ENCODE data around the gene CARS1.

CARS1 gene

DNA sequence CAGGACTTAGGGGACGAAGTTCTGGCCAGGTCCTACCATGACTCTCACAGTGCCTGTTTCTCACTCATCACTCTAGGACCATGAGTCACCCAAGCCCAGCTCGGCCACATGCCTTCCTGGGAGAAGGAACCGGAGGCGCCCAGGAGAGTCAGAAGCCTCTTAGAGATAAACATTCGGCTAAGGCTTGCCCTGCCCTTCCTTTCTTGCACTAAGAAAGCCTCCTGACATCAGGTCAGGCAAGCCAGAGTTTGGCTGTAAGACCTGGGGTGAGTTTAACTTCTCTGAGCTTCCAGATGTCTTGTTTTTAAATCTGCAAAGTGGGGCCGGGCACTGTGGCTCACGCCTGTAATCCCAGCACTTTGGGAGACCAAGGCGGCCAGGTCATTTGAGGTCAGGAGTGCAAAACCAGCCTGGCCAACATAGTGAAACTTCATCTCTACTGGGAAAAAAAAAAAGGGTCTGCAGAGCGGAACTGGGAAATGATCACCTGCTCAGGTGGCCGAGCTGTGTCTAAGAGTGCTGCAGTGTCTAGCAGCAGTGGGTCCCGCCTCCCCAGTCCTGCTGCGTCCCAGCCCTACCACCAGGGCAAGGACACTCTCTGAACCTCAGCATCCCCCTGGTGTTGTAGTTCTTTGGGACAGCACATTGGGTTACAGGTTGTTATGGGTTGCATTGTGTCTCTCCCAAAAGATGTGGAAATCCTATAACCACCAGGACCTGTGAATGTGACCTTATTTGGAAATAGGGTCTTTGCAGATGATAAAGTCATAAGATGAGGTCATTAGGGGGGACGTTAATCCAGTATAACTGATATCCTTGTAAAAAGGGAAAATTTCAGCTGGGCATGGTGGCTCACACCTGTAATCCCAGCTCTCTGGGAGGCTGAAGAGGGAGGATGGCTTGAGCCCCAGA, 1.8 kb upstream of the CARS1 start:
- no peak for DNase-seq

DNA sequence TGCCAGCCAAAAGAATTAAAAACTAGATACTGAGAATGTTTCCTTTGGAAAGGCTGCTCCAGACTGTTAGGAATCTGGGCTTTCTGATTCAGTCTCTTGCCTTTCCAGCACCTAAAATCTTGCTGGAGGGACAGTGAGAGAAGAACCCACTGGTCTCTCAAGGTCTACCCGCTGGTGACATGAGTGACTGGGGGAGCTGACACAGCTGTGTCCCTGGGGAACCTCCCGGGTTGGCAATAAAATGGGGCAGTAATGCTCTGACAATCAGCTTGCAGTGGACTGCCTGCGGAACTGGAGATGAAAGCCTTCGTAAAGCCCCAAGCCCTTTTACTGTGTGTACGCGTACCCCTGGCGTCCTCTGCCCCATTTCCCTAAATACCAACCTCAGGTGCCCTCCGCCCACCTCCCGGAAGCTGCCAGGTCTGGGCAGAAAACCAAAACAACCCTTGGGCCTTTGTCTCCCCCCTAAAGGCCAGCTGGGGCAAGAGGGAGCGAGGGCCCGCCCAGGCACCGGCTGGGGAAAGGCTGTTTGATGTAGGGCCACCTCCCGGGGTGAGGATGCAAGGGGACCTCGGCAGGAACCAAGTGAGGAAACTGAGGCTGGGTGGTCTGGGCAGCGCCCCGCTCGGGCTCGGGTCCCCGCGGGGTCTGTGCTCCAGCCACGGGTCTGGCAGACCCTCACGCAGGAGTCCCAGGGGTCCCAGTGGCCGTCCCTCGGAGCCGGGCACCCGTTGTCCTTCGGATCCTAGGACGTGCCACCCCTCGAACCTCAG, 741 bp downstream of the CARS1 start:
- no peak for DNase-seq

DNA sequence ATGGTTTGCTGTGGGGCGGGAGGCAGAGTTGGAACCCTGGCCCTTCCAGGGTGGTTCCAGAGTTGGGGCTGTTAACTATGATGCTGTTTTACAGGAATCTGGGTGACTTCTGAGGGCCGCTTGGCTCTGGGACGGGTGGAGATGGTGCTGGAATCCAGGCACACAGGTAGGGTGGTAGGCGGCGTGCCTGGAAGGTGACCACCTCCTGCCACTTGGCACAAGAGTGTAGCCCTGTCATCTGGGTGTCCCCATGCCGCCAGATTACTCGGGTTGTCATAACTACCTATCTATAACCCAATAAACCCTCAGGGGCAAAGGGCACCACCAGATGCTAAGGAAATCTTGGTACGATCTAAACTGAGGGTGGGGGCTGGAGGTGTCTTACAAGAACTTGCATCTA, 1.3 kb downstream of the CARS1 start:
- DNase-seq, result no peak

DNA sequence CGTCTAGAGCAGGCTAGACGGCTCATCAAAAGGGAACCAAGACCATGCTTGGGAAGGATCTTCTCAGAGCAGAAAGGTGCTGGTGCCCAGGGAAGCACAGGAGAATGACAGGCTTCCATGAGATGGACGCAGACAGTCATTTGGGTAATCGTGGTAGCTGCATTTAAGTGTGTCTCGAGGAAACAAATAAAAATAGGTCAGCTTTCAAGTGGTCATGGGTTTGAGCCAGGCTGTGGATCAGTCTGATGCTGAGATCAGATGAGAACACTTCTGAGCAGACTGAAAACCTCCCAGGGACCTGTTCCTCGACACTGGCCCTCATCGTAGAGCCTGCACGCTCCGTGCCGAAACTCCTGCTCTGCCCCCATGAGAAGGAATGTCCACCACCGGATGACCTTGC, 4.7 kb downstream of the CARS1 start:
- DNase-seq, result no peak

DNA sequence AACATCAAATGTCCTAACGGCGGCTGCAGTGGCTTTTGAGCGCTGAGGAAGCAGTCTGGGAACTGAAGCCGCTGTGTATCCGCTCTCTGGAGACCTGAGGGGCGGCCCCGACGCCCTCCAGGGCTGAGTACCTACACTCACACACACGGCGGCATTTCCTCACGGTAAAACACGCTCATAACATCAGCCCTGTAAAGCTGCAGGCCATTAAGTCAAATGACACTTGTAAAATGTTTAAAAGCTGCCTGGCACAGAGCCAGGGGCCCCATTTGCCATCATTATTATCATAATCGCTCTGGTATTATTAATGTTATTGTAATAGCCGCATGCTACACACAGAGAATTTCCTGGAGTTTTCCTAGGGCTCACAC, 5.1 kb downstream of the CARS1 start:
- no peak for DNase-seq

DNA sequence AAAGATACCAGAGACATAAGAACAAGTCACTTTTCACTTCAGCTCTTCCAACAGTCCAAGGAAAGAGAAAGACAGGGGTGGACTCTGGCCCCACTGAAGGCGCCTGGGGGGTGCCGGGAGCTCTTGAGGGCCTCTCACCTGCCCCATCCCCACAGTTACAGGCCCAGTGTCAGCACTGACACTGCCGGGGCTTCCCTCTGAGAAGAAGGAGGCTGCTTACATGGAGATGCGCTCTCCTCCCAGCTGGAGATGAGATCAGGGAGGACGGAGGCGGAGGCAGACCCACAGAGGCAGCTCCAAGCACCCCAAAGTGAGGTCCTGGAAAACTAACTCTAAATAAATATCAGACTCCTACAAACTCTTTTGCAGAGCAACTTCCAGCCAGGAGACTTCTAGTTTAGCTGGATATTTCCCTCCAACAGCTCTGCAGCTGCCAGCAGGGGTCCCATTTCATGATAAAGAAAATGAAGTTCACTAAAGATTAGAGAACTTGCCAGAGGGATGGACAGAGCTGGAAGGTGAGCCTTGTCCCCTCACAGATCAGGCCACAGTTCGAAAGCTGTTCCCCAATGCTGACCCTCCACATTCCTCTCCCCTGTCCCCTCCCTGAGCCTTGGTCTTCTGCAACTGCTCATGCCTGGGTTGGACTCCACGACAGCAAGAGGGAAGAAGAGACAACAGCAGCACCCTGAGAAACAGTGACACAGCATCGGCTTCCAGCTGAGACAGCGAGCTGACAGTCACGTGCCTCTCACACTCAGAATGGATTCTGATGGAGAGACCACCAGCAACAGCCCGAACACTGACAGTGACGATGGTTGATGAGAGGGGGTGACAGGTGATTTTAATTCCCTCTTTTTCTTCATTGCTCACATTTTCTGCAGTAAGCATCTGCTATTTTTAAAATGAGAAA, 5.8 kb downstream of the CARS1 start:
- DNase-seq, result no peak

DNA sequence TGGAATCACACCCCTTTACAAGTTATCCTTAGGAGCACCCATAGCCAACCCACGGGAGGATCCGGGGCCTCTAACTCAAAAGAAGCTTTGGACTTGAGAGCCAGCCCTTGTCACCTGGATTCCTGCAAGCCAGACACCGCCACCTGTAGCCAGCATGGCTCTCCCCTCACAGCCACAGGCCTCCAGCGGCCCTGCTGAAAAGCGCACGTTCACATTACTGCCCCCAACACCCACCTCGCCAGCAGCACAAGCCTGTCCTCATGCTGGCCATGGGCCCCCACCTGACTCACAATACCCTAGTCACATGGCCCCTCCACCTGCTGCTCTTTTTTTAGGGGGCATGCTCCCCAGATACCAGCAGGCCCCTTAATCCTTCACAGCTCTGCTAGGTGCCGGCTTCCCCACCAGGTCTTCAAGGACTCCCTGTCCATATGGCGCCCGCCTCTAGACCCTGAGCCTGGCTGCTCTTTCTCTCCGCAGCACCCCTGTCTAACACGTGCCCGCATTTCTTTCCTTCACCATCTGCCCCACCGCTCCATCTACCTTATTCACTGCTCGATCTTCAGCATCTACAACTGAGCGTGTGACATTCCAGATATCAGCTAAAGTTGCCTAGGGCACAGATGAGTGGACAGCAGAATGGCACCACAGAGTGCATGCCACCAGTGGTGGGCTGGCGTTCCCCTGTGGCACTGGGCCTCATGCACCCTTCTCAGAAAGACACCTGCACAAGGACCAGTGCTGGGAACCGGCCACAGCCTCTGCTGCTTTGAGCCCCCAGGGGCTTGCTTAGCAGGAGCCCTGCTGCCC, 6.6 kb downstream of the CARS1 start:
- no peak for DNase-seq

DNA sequence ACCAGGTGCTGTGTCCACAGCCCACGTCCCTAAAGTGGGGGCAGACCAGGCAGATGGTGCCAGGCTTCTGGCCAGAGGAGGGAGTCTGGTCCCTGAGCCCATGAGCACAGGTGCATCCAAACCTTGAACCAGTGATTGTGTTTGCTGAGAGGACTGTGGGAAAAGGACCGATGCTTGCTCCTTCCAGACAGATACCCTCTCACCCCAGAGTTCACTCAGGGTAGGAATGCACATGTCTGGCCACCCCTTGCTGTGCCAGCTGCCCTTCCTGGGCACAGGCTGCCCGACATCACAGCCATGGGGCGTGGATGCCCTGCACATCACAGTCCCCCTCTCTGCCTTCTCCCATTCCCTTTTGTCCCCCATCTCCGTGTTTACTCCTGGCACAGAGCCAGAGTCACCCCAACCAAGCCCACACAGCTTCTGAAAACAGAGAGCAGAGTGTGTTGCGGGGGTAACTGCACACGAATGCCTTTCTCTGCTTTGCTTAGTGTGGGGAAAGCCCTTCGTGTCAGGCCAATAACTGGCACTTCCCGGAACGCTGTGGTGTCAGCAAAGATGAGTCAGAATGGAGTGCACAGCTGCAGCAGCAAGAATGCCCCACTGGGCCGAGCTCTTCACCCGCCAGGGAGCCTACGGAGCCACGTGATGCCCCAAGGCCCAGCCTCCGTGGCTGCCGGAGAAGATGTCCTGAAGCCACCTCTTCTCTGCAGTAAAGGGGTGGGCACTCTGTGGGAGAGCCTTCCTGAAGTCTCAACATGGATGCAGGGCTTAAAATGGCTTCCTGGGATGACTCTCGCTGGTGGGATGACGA, 7.6 kb downstream of the CARS1 start:
- DNase-seq, result no peak

DNA sequence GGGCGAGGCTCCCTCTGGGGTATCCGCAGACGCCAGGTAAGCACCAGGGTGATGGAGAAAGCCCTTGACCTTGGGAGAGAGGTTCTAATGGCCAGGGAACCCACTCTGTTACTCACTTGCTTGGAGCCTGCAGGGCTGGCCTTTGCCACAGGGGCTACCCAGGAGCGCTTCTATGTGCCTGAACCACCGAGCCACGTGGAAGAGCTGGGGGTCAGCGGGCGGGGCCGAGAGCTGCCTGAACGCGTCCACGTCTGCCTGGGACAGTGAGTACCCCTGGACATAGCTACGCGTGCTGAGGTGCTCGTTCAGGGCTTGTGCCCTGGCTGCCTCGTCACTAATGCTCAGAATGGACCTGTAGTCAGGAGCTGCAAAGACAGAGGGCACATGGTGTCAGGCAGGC, 9.6 kb downstream of the CARS1 start:
- no peak for DNase-seq

DNA sequence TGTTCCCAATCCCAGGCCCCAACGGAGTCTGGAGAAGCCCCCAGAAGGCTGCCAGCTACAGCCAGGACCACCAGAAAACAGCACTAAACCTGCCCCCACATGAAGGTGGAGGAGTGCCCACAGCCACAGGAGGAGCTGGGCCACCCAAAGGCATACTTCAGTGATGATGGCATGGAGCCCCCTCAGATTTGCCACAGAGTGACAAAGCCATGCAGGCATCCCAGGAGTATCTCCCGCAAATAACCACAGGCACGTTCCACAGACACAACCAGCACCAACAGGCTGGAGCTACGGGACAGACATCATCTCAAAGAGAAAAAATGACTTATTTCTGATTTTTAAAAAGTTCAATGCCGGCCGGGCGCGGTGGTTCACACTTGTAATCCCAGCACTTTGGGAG, 10.6 kb downstream of the CARS1 start:
- DNase-seq, result no peak

DNA sequence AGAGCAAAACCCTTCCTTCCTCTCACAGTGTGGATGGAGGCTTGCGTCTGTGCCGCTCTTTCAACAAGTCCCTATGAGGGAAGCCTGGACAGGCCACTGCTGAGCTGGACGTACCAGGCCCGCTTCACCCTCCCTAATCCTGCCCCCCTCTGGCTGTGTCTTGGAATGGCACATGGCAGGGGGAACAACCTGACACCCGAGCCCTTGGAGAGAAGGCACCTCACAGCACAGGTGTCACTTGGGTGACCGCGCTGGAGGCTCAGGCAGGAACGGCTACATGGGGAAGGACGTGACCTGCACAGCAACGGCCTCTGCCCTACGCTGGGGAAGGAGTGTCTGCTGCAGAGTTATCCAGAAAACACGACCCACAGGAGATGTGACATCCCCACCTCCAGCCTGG, 11.0 kb downstream of the CARS1 start:
- no peak for DNase-seq

DNA sequence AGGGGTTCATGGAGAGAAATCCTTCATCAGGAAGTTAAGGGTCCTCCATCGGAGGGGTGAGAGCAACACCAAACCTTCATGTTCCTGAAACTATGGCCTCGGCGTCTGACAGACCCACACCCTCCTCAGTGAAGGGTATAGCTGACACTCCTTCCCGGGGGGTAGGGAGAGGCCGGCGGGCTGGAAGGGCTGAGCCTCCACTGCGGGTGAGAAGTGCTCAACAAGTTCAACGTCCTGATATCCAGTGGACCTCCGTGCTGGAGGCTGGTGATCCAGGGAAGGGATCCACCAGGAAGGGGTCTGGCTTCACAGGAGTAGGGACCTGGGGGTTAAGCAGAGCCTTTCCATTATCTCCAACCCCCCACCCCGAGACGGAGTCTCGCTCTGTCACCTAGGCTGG, 12.3 kb downstream of the CARS1 start:
- DNase-seq, result no peak

DNA sequence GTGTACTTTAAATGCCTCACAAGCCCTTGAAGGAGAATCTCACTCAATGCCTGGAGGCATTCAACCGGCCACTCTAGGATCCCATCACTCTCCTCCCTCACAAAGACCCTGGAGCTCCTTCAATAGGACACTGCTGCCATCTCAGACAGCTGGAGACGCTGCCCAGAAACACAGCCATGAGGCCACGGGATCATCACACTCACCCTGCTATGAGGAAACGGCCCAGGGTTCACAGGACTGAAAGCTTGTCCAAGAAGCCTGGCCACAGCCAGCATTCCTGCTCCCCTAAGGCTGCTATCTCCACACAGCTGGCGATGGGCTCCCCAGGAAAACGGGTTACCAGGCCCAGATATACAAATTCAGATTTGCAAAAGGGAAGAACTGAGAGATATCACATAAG, 13.2 kb downstream of the CARS1 start:
- no peak for DNase-seq

DNA sequence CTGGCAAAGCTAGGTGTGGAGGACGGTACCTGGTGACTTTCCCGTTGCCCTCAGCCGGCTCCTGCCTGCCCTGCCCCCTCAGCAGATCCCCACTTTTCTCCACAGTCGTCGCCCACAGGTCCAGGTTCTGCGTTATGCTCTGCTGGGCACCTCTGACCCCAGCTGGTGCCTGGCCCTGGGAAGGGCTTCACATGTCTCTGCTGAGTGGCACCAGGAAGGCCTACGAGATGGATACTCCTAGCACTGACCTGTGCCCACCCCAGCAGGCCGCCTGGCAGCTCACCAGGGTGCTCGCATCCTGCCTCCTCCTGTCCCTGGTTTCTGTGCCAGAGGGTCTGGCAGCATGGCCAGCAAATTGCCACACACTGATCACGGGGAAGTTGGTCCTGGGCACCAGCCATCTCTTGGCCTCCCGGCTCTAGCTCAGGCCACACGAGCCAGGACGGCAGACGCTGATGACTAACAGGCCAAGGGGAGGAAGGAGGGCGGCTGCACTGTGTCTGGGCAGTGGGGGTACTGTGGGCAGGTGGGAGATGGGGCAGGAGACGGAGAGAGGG, 13.8 kb downstream of the CARS1 start:
- DNase-seq, result no peak

DNA sequence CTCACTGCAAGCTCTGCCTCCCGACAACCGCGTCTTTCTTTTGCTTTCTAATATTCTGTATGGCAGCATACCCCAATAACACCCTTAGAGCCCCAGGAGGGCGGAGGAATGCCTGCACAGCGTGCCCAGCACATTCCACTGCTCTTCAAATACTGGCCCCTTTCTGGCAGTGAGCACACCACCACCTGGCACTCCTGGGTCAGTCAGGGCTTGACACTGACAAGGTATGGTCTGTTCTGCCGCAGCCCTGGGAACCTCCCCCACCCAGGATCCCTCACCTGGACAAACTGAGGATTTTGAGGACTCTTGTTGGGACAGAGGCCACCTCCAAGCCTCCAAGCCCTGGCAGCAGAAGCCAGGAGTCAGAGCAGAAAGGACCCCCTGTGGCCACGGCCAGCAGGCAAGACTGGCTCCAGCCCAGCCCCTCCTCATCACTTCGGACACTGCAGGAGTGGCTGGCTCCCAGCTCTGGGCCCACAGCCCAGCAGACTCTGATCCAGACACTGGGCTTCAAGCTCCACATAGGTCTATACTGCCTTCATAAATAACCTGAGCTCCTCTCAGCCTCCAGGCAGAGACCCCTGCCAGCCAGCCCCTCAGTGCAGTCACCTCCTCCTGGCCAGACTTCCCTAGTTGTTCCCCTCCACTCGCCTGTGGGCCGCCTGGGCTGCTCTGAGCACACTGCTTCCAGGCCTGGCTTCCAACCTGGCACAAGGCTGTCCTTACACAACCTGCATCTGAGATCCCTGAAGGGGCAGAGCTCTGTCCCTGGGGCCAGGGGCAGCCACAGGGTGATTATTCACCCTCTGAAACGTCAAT, 14.5 kb downstream of the CARS1 start:
- no peak for DNase-seq

DNA sequence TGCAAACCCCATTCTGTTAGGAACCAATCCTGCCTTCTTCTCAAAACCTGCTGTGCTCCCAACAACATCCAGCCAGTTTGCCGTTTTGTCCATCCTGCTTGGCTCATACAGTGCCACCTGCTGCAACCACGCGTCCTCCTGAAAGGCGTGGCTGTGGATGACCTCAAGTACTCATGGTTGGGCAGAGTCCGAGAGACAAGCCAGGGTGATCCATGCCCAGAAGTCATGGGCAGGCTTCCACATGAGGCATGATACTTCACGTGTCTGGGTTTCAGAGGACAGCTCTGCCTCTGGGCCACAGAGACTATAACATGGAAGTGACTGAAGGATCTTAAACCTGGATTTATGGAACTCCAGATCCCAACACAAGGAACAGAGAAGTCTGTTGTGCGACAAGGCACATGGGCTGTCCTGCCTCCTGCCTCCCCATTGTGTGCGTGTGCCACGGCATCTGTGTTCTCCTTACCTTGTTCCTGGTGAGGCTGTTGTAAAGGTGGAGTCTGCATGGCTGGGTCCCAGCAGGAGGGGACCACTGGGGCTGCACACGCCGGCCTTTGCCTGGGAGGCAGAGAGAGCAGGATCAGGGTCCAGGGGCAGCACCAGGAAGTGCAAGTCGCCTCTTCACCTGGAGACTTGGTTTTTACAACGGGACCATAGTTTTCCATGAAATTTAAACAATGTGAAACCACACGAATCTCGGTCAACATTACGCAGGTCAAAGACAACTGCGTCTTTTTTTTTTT, 15.4 kb downstream of the CARS1 start:
- no peak for DNase-seq

DNA sequence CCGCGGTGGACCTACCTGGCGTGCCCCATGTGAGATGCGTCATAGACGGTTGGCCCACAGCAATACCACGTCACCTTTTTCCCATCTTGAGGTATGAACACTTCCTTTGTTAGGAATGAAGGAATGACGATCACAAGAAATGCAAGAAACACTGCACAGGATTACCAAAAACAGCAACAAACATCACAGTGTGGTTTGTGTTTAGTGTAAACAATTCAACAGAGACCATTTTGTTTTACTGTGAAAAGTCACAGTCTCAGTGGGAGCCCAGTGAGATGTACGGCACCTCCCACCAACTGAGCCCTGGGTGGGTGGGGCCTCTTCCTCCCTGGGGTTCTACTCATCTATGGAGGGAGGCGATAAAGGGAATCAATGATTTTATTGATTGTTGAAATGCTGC, 16.3 kb downstream of the CARS1 start:
- DNase-seq, result no peak

DNA sequence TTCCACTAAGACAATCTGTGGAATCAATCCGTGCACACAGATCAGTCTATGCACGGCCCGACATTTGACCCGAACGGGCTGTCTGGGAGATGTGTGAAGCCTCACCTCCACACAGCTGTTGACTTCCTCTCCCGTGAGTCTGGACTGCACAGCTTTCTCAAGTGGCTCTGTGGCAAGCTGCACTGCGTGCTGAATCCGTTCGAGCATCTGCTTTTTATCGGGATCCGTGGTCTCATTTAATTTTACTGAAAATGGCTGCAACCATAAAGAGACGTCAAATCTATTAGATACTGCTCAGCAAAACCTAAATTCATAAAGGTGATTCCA, 19.3 kb downstream of the CARS1 start:
- DNase-seq, result no peak

Measured in NCI-H1930 (cell line).